NB4 (cell line): ENCODE data around the gene CTXN2.

Source experiments
- DNase-seq: peaks from one replicate; pipeline ENCODE4 v3.0.0; 2010; ENCODE audit warnings: low read depth
- H3K4me3 ChIP-seq: one replicate; pipeline ENCODE4 v1.5.1; 2011; ENCODE audit warnings: mild to moderate bottlenecking, low read depth, low read length, moderate library complexity
- MYC ChIP-seq: IDR thresholded peaks from 2 replicates; pipeline ENCODE4 v1.6.1; 2011; ENCODE audit warnings: low read depth, low read length
- POLR2A ChIP-seq: IDR thresholded peaks from 2 replicates; pipeline ENCODE4 v1.6.1; 2011; ENCODE audit warnings: mild to moderate bottlenecking; ENCODE audit not compliant: insufficient read length; ENCODE audit errors: extremely low read depth
- TF ChIP-seq, protein P1 (sequence below): IDR thresholded peaks from one replicate; pipeline ENCODE4 v1.5.1; 2012; ENCODE audit warnings: low read depth, low read length
- TF ChIP-seq, protein P2 (sequence below): IDR thresholded peaks from 2 replicates; pipeline ENCODE4 v1.6.1; 2011; ENCODE audit warnings: low read depth, low read length

CTXN2 gene

DNA sequence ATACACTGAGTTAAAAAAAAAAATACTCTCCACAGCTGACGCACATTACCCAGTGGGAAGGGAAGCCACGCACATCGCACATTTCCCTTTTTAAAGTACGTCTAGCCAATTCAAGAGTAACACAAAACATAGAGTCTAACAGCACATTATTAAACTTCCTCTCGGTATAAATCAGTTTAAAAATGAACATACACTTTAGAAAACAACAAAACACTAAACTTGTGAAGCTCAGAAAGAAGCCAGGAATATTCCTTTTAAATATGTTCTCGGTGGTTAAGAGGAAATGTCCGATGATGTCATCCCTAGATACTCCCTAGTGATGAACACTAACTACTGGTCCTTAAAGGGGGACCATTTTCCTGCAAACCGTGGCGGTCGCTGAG, 14.1 kb upstream of the CTXN2 start:
- DNase-seq, result no peak
- H3K4me3 ChIP-seq, result no peak overlapping the region
- no peak for TF ChIP-seq POLR2A
- TF ChIP-seq MYC, result no peak
- TF ChIP-seq, protein P1, sequence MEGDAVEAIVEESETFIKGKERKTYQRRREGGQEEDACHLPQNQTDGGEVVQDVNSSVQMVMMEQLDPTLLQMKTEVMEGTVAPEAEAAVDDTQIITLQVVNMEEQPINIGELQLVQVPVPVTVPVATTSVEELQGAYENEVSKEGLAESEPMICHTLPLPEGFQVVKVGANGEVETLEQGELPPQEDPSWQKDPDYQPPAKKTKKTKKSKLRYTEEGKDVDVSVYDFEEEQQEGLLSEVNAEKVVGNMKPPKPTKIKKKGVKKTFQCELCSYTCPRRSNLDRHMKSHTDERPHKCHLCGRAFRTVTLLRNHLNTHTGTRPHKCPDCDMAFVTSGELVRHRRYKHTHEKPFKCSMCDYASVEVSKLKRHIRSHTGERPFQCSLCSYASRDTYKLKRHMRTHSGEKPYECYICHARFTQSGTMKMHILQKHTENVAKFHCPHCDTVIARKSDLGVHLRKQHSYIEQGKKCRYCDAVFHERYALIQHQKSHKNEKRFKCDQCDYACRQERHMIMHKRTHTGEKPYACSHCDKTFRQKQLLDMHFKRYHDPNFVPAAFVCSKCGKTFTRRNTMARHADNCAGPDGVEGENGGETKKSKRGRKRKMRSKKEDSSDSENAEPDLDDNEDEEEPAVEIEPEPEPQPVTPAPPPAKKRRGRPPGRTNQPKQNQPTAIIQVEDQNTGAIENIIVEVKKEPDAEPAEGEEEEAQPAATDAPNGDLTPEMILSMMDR, result no peak
- TF ChIP-seq, protein P2, sequence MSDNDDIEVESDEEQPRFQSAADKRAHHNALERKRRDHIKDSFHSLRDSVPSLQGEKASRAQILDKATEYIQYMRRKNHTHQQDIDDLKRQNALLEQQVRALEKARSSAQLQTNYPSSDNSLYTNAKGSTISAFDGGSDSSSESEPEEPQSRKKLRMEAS, result no peak

DNA sequence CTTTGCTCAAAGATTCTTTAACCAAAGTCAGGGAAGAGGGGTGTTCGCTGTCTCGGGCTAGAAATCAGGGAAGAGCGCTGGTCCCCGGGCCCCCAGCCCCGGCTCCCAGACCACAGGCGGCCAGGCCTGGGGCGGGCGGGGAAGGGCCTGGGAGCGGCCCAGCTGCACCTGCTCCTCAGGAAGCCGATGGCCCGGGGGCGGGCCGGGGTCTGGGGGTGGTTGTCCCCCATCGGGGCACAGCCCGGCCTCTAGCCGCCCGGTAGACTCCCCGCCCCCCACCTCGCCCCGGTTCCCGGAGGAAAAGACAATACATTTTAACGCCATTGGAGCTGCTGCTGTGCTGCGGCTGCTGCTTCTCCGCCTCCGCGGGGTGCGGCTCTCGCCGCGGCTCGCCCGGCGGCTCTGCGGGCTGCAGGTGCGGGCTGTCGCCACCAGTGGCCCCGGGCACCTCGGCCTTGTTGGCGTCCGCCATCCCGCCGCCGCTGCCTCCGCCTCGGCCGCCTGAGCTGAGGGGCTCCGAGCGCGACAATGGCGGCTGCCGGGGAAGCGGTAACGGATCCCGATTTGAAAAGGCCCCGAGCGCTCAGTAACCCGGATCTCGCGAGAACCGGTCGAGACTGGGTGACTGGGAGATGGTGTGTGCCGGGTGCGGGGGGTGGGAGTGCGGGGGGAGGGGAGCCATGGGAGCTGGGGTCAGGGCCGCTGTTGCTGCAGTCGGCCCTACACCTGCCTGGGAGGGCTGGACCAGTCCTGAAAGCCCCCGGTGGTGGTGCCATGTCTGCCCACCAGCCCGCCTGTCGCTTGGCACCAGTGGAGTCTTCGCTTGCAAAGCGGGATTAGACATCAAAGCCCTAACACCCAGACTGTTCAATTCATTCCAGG, 13.5 kb upstream of the CTXN2 start, which contains the start of gene MYEF2:
TSS of gene MYEF2 (minus strand) at position 530 of the 882 bp plus-strand sequence. CDS start at position 472, 58 bp downstream.
- no peak for TF ChIP-seq POLR2A
- DNase-seq, result no peak
- no peak within 1 kb of the TSS for H3K4me3 ChIP-seq

DNA sequence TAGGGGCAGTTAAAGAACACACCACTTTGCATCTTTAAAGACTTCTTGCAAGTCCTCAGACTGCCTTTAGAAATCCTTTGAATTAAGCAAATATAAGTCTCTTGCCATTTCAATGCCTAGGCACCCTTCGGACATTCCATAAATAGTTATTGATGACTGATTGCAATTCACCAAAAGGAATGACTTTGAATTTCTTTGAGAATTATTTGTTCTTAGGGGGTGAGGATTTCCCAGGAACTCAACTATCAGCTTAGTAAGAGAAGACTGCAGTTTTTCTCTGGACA, 12.9 kb upstream of the CTXN2 start:
- TF ChIP-seq, protein P1, result no peak
- no peak for TF ChIP-seq MYC
- TF ChIP-seq POLR2A, result no peak
- TF ChIP-seq, protein P2, result no peak
- no peak for DNase-seq
- H3K4me3 ChIP-seq, result no peak overlapping the region

- H3K4me3 ChIP-seq, result no peak overlapping the region
- DNase-seq, result no peak
- no peak for TF ChIP-seq POLR2A
- TF ChIP-seq, protein P2, result no peak
- TF ChIP-seq MYC, result no peak
- TF ChIP-seq, protein P1, result no peak
Observed at GRCh38 chr15:48182749-48183148, 8.7 kb upstream of the CTXN2 start.

- TF ChIP-seq, protein P1, result no peak
- no peak for TF ChIP-seq MYC
- DNase-seq, result no peak
- no peak overlapping the region for H3K4me3 ChIP-seq
Observed at GRCh38 chr15:48185529-48185928, 5.9 kb upstream of the CTXN2 start.

- DNase-seq, result no peak
- H3K4me3 ChIP-seq, result no peak overlapping the region
- TF ChIP-seq, protein P2, result no peak
Observed at GRCh38 chr15:48186271-48186670, 5.2 kb upstream of the CTXN2 start.

GRCh38 chr15:48190932-48191573, 412 bp upstream of the CTXN2 start:
- TF ChIP-seq MYC, result no peak
- TF ChIP-seq, protein P1, result no peak
- TF ChIP-seq, protein P2, result no peak
- TF ChIP-seq POLR2A, result no peak
- H3K4me3 ChIP-seq, result no peak overlapping the region
- peak; percentile 45 for DNase-seq
